Posterior vena cava (tissue), 2 donors: ENCODE data around the gene ZNF723. TPM values are rescaled to one million over a fixed set of nuclear protein-coding genes. Genes with fewer than 3 reads are reported as not detected.
"Not testable (repeated sequence)": the region's sequence is repeated elsewhere in the genome, so short reads cannot be mapped to it uniquely, and the experiment has no call there.

Experiments used
- DNase-seq: peaks from one replicate; pipeline ENCODE4 v3.0.0-alpha.2; 2020; ENCODE audit warnings: low spot score
- intact Hi-C, 2 donors: fragments of 100-400 bp; cut with DNase I; formaldehyde crosslinking; loops; one replicate each; pipeline versions ENCODE4 v1.14.1 to v1.14.2; 2022 to 2023
- long read RNA-seq, 2 donors: library from polyadenylated mRNA; unstranded; transcript quantifications; one replicate each; pipeline ENCODE4 v2.0.0, GENCODE V29; 2020 to 2021
- total RNA-seq, 2 donors: library from RNA; stranded (reverse); fragmentation: NEBNext Ultra II Directional; extraction: Animal tissue kit (Norgen Biotek cat#: 25700); gene quantifications; one replicate each; pipeline ENCODE4 v1.2.1, GENCODE V29; 2021
- donor health status: DM: yes; HTN: yes; CAD: no.
- donor health status: DM: yes; HTN: yes; CAD: no.

ZNF723 gene
- not detected for total RNA-seq
- long read RNA-seq, donor 1 = 0 reads
- long read RNA-seq, donor 2 = 0 reads

- intact Hi-C loops = no loop called here
- no peak for DNase-seq
These were observed at the start of gene ZNF723 for GRCh38 chr19:22832031-22832762. Gene ZNF723 (plus strand): TSS chr19:22832291. CDS start chr19:22832380, 89 bp downstream.

GRCh38 chr19:22783651-22784410 is 48.3 kb upstream of the ZNF723 start, which contains the start of gene ZNF99:
Gene ZNF99 (minus strand): TSS chr19:22784151. CDS start chr19:22784016, 135 bp downstream.
- intact Hi-C loops = no loop called here
- DNase-seq = peak; percentile 87

GRCh38 chr19:22792863-22793262 is 39.2 kb upstream of the ZNF723 start:
- intact Hi-C loops, DNase-seq: not testable (repeated sequence)

GRCh38 chr19:22797040-22797439 is 35.1 kb upstream of the ZNF723 start:
- intact Hi-C loops = no loop called here
- DNase-seq = no peak

- intact Hi-C loops = no loop called here
- DNase-seq = no peak
These were observed 25.7 kb upstream of the ZNF723 start for GRCh38 chr19:22806418-22806817.

- DNase-seq = no peak
- intact Hi-C loops = no loop called here
These were observed 24.8 kb upstream of the ZNF723 start for GRCh38 chr19:22807061-22807835.

- no peak for DNase-seq
- intact Hi-C loops = no loop called here
These were observed 18.0 kb upstream of the ZNF723 start for GRCh38 chr19:22814124-22814523.

GRCh38 chr19:22831211-22831610 is 880 bp upstream of the ZNF723 start:
- intact Hi-C loops = no loop called here
- no peak for DNase-seq

GRCh38 chr19:22857713-22858320 is 25.7 kb downstream of the ZNF723 start:
- DNase-seq, intact Hi-C loops: not testable (repeated sequence)

- no peak for DNase-seq
- intact Hi-C loops = no loop called here
These were observed 50.7 kb downstream of the ZNF723 start for GRCh38 chr19:22882797-22883196.

GRCh38 chr19:22893855-22894270 is 61.8 kb downstream of the ZNF723 start:
- intact Hi-C loops = no loop called here

GRCh38 chr19:22901431-22902130 is 69.5 kb downstream of the ZNF723 start:
- no peak for DNase-seq
- intact Hi-C loops = no loop called here

More at GRCh38 chr19:22893855-22894270, 61.8 kb downstream of the ZNF723 start:
- no peak for DNase-seq

Other genes with a start within 250 kb of the ZNF723 start
- gene ZNF492, start 198.0 kb upstream of the ZNF723 start, total RNA-seq = under 1 TPM; 0.23 to 0.33 TPM
- under 1 TPM; 0.19 to 0.32 TPM for gene ZNF99, start 48.1 kb upstream of the ZNF723 start, total RNA-seq
- 1 to 10 TPM; 3.9 TPM for gene ZNF728, start 170.9 kb downstream of the ZNF723 start, total RNA-seq